Activated naive CD8-positive, alpha-beta T cell treated with anti-CD3 and anti-CD28 coated beads for 36 hours (primary cell): Measurements from ENCODE around the gene TBC1D28. TPM values are rescaled to one million over a fixed set of nuclear protein-coding genes. Genes with fewer than 3 reads are reported as not detected.
A peak's percentile ranks its signal among the peaks of the same experiment; 100 is the strongest.
"Not testable (repeated sequence)": the region's sequence is repeated elsewhere in the genome, so short reads cannot be mapped to it uniquely, and the experiment has no call there.

Experiments
- DNase-seq: peaks from one replicate; pipeline ENCODE4 v3.0.0; 2021
- H3K27ac Mint-ChIP-seq: one replicate; pipeline ENCODE4 v1.8.0; 2022; ENCODE audit warnings: mild to moderate bottlenecking, moderate library complexity, mixed read lengths
- H3K27me3 Mint-ChIP-seq: one replicate; pipeline ENCODE4 v1.8.0; 2022; ENCODE audit warnings: mild to moderate bottlenecking, mixed read lengths
- H3K36me3 Mint-ChIP-seq: one replicate; pipeline ENCODE4 v1.8.0; 2021; ENCODE audit warnings: mild to moderate bottlenecking, mixed read lengths
- H3K4me1 Mint-ChIP-seq: one replicate; pipeline ENCODE4 v1.8.0; 2021; ENCODE audit warnings: mixed read lengths
- H3K4me3 Mint-ChIP-seq: one replicate; pipeline ENCODE4 v1.8.0; 2022; ENCODE audit warnings: mild to moderate bottlenecking, moderate library complexity, mixed read lengths
- H3K9me3 Mint-ChIP-seq: one replicate; pipeline ENCODE4 v1.8.0; 2022; ENCODE audit warnings: mixed read lengths
- total RNA-seq, 2 experiments: library from RNA; stranded (reverse); gene quantifications; one replicate each; pipeline ENCODE4 v1.2.3, GENCODE V29; 2021

Gene TBC1D28
- not detected for total RNA-seq

GRCh38 chr17:18644291-18644690, at the start of gene TBC1D28:
TSS of gene TBC1D28 (minus strand) at chr17:18644391. CDS start at chr17:18641352, 3,039 bp downstream.
- not testable (repeated sequence) for H3K27me3 Mint-ChIP-seq, H3K9me3 Mint-ChIP-seq, H3K4me3 Mint-ChIP-seq, DNase-seq, H3K4me1 Mint-ChIP-seq, H3K27ac Mint-ChIP-seq, H3K36me3 Mint-ChIP-seq

GRCh38 chr17:18682668-18683067, 38.5 kb upstream of the TBC1D28 start:
- H3K27me3 Mint-ChIP-seq, H3K9me3 Mint-ChIP-seq, DNase-seq: not testable (repeated sequence)
- Mint-ChIP-seq H3K4me3 (peak overlapping the region; percentile 80), H3K4me1 (peaks cover 10% of the 10 kb centered on the region), H3K27ac (peak overlapping the region; percentile 69), H3K36me3 (peaks cover 19% of the 10 kb centered on the region)

GRCh38 chr17:18681767-18682571, 37.8 kb upstream of the TBC1D28 start, which contains the start of gene FOXO3B:
TSS of gene FOXO3B (minus strand) at chr17:18682314. CDS start at chr17:18681651, 663 bp downstream.
- not testable (repeated sequence) for H3K27me3 Mint-ChIP-seq, H3K9me3 Mint-ChIP-seq
- H3K4me3 Mint-ChIP-seq: peak within 1 kb of the TSS; percentile 80
- H3K27ac Mint-ChIP-seq: peak within 1 kb of the TSS; percentile 72
- peak; percentile 78 for DNase-seq
- peaks cover 10% of the 10 kb centered on the region for H3K4me1 Mint-ChIP-seq
- peaks cover 23% of the 10 kb centered on the region for H3K36me3 Mint-ChIP-seq

GRCh38 chr17:18677381-18677780, 33.2 kb upstream of the TBC1D28 start:
- not testable (repeated sequence) for H3K27ac Mint-ChIP-seq, H3K27me3 Mint-ChIP-seq, H3K4me1 Mint-ChIP-seq, DNase-seq, H3K4me3 Mint-ChIP-seq
- H3K36me3 Mint-ChIP-seq: peaks cover 52% of the 10 kb centered on the region
- peaks cover 14% of the 10 kb centered on the region for H3K9me3 Mint-ChIP-seq

DNA sequence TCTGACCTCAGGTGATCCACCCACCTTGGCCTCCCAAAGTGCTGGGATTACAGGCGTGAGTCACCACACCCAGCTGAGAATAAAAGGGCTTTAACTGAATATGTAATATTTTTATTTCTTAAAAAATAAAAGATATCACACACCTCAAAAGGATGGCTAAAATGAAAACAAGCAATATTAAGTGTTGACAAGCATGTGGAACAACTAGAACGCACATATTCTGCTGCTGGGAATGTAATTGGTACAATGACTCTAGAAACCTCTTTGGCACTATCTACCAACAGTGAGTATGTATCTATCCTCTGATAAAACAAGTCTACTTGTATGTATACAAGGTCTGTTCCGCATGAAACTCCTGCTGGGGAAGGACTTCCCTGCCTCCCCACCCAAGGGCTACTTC, 32.7 kb upstream of the TBC1D28 start:
- Mint-ChIP-seq H3K36me3 (peaks cover 55% of the 10 kb centered on the region), H3K9me3 (peaks cover 14% of the 10 kb centered on the region)
- H3K27ac Mint-ChIP-seq, H3K4me1 Mint-ChIP-seq, H3K27me3 Mint-ChIP-seq, H3K4me3 Mint-ChIP-seq, DNase-seq: not testable (repeated sequence)

GRCh38 chr17:18672395-18673227, 28.4 kb upstream of the TBC1D28 start:
- H3K4me1 Mint-ChIP-seq, H3K27ac Mint-ChIP-seq, H3K4me3 Mint-ChIP-seq, H3K27me3 Mint-ChIP-seq, DNase-seq: not testable (repeated sequence)
- H3K36me3 Mint-ChIP-seq: peaks cover 70% of the 10 kb centered on the region
- peaks cover 24% of the 10 kb centered on the region for H3K9me3 Mint-ChIP-seq

DNA sequence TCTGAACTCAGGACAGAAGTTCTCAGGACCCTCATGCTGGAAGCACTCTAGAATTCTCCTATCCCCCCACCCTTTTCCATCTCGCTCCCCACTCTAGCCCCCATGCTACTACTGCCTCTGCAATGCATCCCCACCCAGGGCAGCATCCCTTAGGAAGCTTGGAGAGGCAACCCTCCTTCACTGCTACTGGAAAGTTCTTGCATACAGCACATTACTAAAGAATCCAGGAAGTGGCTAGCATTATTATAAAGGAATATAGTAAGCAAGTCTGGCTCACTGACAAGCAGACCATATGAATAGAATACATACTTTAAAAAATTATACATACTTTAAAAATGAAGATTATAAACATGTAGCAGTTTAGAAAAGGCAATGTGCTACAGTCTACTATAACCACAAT, 24.4 kb upstream of the TBC1D28 start:
- not testable (repeated sequence) for H3K27ac Mint-ChIP-seq, H3K4me1 Mint-ChIP-seq
- peaks cover 53% of the 10 kb centered on the region for H3K36me3 Mint-ChIP-seq

DNA sequence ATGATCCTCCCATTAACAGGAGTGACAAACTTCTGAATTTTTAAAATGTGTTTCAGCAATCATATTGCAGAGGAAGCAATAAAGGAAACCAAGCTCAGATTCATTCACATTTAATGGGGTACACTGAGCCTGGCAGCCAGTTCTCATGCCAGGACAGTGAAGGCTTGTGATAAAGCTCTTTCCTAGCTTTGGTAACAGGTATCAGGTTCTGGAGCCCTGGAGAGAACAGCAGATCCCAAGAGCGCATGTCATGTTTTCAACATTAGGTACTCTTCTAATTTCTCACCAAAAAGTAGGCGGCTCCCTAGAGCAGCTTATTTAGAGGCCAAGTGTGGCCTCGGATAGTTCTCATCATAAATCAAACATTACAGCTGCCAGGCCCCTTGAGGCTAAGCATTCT, 23.3 kb upstream of the TBC1D28 start:
- H3K4me1 Mint-ChIP-seq, DNase-seq, H3K4me3 Mint-ChIP-seq, H3K27ac Mint-ChIP-seq, H3K27me3 Mint-ChIP-seq: not testable (repeated sequence)
- H3K36me3 Mint-ChIP-seq: peaks cover 55% of the 10 kb centered on the region
- H3K9me3 Mint-ChIP-seq: peaks cover 25% of the 10 kb centered on the region

More for the DNA sequence above, 24.4 kb upstream of the TBC1D28 start:
- not testable (repeated sequence) for H3K27me3 Mint-ChIP-seq, DNase-seq, H3K4me3 Mint-ChIP-seq
- peaks cover 17% of the 10 kb centered on the region for H3K9me3 Mint-ChIP-seq

GRCh38 chr17:18666326-18666725, 22.1 kb upstream of the TBC1D28 start:
- not testable (repeated sequence) for H3K4me1 Mint-ChIP-seq
- Mint-ChIP-seq H3K9me3 (peaks cover 32% of the 10 kb centered on the region), H3K36me3 (peaks cover 52% of the 10 kb centered on the region)

GRCh38 chr17:18661924-18662624, 17.9 kb upstream of the TBC1D28 start:
- H3K9me3 Mint-ChIP-seq: peaks cover 26% of the 10 kb centered on the region
- H3K27me3 Mint-ChIP-seq, H3K4me3 Mint-ChIP-seq, DNase-seq, H3K4me1 Mint-ChIP-seq, H3K27ac Mint-ChIP-seq: not testable (repeated sequence)
- peaks cover 21% of the 10 kb centered on the region for H3K36me3 Mint-ChIP-seq

More at GRCh38 chr17:18666326-18666725, 22.1 kb upstream of the TBC1D28 start:
- H3K4me3 Mint-ChIP-seq, H3K27me3 Mint-ChIP-seq, H3K27ac Mint-ChIP-seq, DNase-seq: not testable (repeated sequence)

DNA sequence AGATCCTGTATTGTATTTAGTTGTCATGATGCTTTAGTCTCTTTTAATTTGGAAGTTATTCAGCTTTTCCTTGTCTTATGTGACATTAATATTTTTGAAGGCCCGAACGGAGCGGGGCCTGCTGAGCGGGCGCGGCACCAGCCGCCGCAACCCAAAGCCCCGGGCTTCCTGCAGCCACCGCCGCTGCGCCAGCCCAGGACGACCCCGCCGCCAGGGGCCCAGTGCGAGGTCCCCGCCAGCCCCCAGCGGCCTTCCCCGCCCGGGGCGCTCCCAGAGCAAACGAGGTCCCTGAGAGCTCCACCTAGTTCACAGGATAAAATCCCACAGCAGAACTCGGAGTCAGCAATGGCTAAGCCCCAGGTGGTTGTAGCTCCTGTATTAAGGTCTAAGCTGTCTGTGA, 5.9 kb upstream of the TBC1D28 start:
- not testable (repeated sequence) for H3K27me3 Mint-ChIP-seq, H3K9me3 Mint-ChIP-seq, H3K4me1 Mint-ChIP-seq, H3K4me3 Mint-ChIP-seq, H3K27ac Mint-ChIP-seq, H3K36me3 Mint-ChIP-seq, DNase-seq

- not testable (repeated sequence) for H3K36me3 Mint-ChIP-seq, H3K4me3 Mint-ChIP-seq, DNase-seq, H3K4me1 Mint-ChIP-seq, H3K27ac Mint-ChIP-seq, H3K27me3 Mint-ChIP-seq, H3K9me3 Mint-ChIP-seq
Observed at GRCh38 chr17:18643124-18643523, 1.1 kb downstream of the TBC1D28 start.

DNA sequence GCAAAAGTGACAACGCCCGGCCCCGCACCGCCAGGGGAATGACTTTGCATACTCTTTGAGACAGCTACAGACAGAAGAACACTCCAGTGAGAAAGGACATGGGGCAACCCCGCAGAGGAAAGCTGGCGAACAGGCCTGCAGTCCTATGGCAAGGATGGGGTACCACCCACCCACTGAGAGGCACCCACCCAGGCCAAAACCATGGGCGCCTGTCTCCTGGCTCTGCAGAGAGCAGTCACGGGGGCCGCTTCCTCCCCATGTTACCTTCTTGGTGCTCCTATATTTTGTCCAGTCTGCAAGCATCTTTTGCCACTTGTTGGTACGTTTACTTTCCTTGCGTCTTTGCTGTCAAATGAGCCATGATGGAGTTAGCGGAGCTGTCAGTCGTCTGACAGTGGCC, 5.8 kb downstream of the TBC1D28 start:
- H3K4me3 Mint-ChIP-seq, DNase-seq, H3K4me1 Mint-ChIP-seq, H3K9me3 Mint-ChIP-seq, H3K27ac Mint-ChIP-seq, H3K36me3 Mint-ChIP-seq: not testable (repeated sequence)
- peaks cover 16% of the 10 kb centered on the region for H3K27me3 Mint-ChIP-seq

DNA sequence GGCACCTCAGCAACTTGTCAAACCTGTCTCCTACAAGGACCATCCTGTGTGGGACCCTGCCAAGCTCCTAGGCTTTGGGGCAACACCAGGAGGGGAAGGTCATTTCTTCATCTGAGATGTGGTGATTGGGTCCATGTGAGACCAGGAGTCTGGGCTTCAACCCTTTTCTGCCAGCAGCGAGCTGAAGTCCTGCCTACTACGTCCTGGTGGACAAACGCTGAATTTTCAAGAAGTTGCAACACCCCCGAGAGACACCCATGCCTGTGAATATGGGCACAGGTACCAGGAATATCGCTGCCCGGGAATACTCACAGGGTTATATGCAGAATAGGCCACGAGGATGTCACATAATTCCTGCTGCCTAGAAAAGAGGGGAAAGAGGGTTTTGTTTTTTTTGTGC, 8.0 kb downstream of the TBC1D28 start:
- not testable (repeated sequence) for H3K9me3 Mint-ChIP-seq, H3K4me1 Mint-ChIP-seq, H3K27ac Mint-ChIP-seq, H3K4me3 Mint-ChIP-seq, H3K36me3 Mint-ChIP-seq, DNase-seq
- peaks cover 16% of the 10 kb centered on the region for H3K27me3 Mint-ChIP-seq

DNA sequence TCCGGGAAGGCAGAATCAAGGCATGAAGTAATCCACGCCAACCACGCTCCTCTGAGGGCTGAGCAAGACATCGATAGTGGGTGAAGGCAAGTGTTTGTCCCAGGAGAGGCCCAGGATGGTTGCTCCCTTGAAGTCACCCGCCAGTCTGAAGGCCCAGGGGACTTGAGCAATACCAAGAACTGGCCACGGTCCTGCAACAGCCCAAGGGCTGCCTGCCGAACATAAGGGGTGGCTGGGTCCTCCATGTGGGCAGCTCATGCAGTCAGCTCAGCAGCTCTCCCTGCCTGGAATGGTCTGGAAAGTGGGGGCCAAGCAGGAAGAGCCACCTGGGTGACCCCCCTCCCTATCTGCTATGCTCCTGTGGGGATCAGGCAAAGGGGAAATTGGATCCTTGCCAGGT, 8.4 kb downstream of the TBC1D28 start:
- H3K4me3 Mint-ChIP-seq, H3K4me1 Mint-ChIP-seq, DNase-seq, H3K27ac Mint-ChIP-seq, H3K9me3 Mint-ChIP-seq, H3K36me3 Mint-ChIP-seq: not testable (repeated sequence)
- H3K27me3 Mint-ChIP-seq: peaks cover 16% of the 10 kb centered on the region
